ENCODE data around the gene ATOH8.

DNA sequence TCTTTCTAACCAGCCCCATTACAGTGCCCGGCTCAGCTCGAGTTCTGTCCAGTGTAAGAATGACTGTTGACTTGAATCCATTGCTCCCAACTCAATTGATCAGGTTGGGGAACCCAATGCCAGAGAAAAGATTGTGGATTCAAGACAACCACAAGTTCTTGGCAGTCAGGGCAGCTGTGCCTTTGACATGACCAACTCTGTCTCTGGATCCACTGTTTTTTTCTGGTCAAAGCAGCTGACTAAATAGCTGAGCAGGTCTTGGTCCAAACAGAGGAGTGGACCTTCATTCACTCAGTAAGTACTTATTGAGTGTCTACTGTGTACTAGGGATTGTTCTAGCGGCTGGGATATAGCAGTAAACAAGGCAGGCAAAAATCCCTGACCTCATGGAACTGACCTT, 6.3 kb upstream of the ATOH8 start:
- TF ChIP-seq, protein P1, sequence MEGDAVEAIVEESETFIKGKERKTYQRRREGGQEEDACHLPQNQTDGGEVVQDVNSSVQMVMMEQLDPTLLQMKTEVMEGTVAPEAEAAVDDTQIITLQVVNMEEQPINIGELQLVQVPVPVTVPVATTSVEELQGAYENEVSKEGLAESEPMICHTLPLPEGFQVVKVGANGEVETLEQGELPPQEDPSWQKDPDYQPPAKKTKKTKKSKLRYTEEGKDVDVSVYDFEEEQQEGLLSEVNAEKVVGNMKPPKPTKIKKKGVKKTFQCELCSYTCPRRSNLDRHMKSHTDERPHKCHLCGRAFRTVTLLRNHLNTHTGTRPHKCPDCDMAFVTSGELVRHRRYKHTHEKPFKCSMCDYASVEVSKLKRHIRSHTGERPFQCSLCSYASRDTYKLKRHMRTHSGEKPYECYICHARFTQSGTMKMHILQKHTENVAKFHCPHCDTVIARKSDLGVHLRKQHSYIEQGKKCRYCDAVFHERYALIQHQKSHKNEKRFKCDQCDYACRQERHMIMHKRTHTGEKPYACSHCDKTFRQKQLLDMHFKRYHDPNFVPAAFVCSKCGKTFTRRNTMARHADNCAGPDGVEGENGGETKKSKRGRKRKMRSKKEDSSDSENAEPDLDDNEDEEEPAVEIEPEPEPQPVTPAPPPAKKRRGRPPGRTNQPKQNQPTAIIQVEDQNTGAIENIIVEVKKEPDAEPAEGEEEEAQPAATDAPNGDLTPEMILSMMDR (conservative IDR thresholded peaks at IDR 0.05; ENCODE audit: low read length), result no peak
- no peak for TF ChIP-seq EZH2phosphoT487 (IDR thresholded peaks at IDR 0.05; ENCODE audit: borderline replicate concordance, low read depth, low read length)
